GM18867 (cell line): ENCODE data around the gene SLC12A8.

ENCODE experiments used
- ATAC-seq: cut with Tn5 transposase; IDR thresholded peaks from one replicate; pipeline ENCODE4 v1.9.1; 2021; ENCODE audit warnings: mild to moderate bottlenecking, moderate library complexity; ENCODE audit not compliant: unreplicated experiment

Gene SLC12A8

DNA sequence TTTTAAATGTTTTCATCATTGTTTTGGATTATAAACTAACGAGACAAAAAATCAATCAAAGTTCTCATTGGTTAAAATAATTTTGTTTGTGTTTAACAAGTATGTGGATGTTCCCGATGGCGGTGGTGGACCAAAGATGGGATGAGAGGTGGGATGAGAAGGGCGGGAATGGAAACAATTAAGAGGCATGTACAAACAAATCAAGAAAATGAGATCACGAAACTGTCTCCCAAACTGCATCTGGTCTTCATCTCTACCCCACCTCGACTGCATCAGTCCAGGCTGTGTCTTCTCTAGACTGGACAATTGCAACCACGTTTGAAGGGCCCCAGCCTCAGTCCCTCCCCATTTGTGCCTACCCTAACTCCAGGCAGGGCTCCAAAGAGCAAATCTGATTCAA, 56.1 kb downstream of the SLC12A8 start:
- no peak for ATAC-seq

- ATAC-seq = peak; percentile 49
These were observed 57.7 kb downstream of the SLC12A8 start for GRCh38 chr3:125154800-125155269.

DNA sequence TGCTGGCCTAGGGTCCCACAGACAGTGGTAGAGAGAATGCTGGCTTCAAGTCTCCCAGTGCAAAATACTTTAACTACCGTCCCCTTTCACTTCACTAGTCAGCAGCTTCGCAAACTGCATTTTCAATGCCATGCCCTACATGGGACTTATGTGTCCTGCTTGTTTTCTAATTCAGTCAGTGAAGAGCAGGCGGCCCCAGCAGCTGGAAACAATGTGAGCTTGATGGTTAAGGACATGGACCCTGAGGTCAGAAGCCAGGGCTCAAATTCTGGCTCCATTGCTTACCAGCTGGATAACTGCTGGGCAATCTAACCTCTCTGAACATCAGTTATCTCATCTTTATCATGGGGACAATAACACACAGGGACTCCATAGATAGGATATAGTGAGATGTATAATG, 58.4 kb downstream of the SLC12A8 start:
- no peak for ATAC-seq

DNA sequence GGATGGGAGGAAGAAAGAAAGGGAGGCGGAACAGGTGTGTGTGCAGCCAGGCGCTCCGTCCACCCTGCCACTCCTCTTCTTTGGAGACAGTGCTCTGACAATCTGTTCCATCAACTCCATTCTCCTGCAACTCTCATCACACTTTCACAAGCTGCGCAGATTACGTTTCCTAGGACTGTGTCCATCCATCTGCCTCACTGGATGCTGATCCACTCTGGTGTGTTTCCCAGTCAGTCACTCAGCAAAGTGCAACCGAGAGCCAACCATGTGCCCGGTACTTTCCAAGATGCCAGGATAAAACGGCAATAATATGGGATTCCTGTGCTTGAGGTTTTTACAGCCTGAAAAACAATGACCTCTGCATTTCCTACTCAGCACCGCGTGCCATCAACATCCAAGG, 59.6 kb downstream of the SLC12A8 start:
- no peak for ATAC-seq

- no peak for ATAC-seq
These were observed 60.6 kb downstream of the SLC12A8 start for GRCh38 chr3:125151916-125152315.

GRCh38 chr3:125151442-125151817, 61.1 kb downstream of the SLC12A8 start:
- ATAC-seq = no peak

DNA sequence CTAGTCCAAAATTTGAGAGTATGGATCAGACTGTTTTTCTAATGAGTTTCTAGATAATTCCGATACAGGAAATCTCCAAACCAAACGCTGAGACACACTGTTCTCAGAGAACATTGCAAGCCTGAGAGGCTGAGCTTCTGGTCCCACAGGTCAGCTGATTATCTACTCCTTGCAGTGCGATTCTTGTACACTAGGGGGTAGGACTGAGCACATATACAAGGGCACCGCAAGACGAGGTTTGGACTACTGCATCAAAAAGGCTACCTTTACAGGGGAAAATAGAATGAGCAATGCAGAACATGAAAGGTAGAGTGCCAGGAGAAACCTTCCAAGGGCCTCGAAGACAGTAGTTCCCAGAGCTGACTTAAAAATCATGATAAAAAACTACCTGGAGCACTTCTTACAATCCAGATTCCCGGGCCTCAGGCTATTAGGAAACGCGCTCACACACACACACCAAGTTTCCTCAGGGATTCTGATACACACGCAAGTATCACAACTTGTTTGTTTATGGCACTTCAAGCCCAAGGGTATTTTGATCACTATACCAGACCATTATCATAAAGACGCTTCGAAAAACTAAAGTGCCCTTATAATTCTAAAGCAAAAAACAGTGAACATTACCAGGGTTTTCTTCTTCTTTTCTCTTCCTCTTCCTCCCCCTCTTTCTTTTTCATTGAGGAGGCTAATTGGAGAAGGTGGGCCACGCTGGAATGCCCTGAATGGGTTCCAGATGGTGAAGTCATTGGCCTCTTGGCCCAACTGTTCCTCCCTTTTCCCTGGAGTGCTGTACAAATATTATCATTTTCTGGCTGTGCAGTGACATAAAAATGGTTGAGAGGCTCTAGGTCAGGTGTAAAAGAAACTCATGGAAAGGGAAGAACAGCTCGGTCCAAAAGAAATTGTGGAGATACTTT, 61.8 kb downstream of the SLC12A8 start:
- ATAC-seq = no peak

DNA sequence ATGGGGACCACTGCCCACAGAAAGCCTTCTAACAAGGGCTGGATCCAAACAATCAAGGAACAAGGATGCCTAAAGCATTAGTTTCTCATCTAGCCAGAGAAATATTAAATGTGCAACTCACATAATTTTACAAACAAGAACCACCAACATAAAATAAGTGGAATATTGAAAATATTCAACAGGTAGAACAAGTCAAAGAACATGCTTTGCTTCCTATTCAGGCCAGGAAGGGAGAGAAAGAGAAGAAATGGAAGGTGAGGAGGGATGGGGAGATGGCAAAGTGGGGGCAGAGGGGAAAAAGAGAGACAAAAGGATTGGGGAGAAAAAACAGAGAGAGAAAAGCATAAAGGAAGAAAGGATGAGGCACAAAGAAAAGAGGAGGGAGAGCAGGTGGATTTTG, 63.1 kb downstream of the SLC12A8 start:
- no peak for ATAC-seq

DNA sequence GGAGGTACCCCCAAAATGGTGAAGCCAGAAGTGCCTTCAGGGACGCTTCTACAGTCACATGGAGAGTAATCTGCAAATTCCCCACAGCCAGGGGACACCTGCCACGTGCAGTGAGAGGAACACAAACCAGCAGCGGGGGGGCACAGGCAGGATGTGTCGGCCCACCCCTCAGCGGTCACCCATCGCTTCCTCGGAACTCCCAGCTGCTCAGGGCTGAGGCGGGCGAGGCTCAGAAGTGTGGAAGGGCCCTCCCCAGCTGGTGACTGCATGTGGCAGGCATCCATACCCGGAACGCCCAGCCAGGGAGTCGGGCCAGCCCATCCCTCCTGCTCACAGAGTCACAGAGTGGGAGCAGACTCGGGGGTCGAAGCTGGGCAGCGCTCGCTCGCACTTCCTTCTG, 63.7 kb downstream of the SLC12A8 start:
- ATAC-seq = no peak

DNA sequence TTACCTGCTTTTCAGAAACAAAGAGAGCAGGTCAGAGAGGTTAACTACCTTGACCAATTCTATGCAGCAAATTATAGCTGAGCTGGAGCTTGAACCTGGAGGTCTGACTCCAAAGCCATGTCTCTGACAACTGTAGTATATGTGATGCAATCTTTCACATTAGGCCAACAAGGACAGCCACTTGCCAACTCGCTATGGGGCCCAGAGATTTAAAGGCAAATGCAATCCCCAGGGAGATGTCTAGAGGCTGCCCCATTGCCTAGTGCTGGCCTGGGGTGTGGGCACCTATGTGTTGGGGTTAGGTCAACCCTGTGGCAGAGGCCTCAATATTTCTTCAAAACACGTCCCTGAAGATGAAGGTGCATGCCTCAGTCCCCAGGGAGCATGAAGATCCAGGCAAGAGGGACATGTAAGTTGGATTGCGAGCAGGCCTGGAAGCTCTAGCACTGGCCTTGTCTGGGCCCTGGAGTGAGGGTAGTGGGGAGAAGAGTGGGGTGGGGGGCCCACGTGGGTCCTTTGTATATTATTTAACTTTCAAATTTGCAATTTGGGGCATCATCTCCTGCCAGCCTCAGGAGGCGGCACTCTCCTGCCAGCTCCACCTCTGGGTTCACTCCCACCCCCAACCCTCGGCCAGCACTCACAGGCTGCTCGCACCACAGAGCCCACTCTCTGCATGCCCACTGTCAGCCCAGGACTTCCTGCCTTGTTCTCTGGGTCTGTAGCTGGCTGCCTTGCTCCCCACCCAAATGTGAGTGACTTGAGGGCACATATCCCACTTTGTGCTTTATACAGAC, 64.3 kb downstream of the SLC12A8 start:
- ATAC-seq = no peak

DNA sequence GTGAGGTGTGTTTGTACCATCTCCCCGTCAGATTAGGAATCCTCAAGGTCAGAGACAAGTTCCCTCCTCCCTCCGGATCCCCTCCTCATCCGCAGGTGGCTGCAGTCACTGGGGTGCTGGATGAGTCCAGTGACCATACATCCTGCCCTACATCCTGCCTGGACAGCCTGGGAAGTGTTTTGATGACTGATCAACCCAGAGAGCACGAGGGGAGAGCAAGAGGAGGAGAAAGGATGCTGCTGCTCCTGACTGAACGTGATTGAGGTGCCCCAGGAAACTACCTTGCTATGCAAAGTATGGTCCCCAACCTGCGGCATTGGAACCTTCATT, 65.1 kb downstream of the SLC12A8 start:
- no peak for ATAC-seq

GRCh38 chr3:125146626-125147490, 65.7 kb downstream of the SLC12A8 start:
- ATAC-seq = no peak

DNA sequence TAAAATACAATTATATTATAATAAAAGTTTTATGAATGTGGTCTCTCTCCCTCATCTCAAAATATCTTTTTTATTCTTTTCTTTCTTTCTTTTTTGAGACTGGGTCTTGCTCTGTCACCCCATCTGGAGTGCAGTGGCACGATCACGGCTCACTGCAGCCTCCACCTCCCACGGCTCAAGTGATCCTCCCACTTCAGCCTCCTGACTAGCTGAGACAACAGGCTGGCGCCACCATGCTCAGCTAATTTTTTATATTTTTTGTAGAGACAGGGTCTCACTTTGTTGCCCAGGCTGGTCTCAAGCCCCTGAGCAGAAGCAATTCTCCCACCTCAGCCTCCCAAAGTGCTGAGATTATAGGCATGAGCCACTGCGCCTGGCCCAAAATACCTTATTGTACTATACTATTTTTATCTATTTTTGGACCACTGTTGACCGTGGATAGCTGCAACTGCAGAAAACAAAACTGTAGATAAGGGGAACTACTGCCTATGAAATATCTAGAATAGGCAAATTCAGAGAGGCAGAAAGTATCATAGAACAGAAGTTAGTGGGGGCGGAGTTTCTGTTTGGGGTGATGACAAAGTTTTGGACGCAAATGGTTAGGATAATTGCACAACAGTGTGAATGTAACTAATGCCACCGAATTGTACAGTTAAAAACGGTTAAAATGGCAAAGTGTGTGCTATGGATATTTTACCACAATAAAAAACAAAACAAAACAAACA, 66.6 kb downstream of the SLC12A8 start:
- ATAC-seq = no peak

DNA sequence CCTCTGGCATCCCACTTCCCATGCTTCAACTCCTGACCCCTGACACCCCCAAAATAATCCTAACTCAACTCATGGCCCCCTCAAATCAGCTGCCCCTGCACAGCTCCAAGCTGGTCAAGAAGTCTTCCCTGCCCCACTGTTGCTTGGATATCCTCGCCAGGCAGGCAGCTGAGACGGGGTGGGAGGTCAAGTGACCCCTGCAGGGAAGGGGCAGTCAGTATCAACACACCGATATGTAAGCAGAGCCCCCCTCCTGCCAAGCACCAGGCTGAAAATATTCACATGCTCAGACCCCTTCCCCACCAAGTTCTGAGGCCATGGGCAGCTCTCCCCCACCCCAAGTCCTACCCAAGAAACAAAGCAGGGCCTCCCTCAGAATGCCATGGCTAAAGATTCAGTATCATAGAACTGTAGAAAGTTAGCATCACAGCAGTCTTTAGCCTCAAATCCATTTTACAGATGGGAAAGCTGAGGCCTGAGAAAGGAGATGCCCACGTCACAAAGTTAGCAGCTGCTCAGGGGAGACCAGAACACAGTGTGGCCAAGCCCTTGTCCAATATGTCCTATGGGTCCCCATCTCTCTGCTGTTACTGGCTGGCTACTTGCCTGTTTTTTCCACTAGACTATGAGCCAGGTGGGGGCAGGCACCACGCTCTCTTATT, 67.8 kb downstream of the SLC12A8 start:
- ATAC-seq = no peak

- ATAC-seq = no peak
These were observed 68.4 kb downstream of the SLC12A8 start for GRCh38 chr3:125143982-125144652.

- no peak for ATAC-seq
These were observed 69.0 kb downstream of the SLC12A8 start for GRCh38 chr3:125143538-125143937.

DNA sequence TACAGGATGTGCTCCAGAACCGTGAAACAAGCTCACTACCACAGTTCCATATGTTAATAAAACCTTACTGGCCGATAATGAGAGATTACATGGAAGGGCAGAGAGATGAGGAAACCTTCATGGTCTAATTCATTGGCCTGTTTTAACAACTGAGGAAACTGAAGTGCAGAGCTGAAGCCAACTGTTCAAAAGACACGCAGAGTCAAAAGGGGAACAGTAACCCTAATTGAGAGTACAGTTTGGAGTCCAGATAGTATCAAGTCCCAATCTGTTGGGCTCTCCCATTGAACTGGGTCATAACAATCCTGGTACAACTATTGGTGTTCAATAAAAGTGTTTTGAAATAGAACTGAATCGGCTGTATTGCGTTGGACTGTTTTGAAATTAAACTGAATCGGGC, 69.6 kb downstream of the SLC12A8 start:
- ATAC-seq = no peak

- no peak for ATAC-seq
These were observed 70.1 kb downstream of the SLC12A8 start for GRCh38 chr3:125142420-125142778.

GRCh38 chr3:125141596-125142419, 70.7 kb downstream of the SLC12A8 start:
- ATAC-seq = peak; percentile 62
